H1 (cell line): Measurements from ENCODE around the gene UMAD1. TPM values are rescaled to one million over a fixed set of nuclear protein-coding genes. Genes with fewer than 3 reads are reported as not detected.

Source experiments
- CTCF ChIA-PET: fragments of 300-600 bp; sonication (Branson Sonifier 250); formaldehyde crosslinking; loops from one replicate; lab custom pipeline; 2021; ENCODE audit not compliant: partially characterized antibody; lab: Charles Lee
- POLR2A ChIA-PET: fragments of 300-600 bp; sonication (Branson Sonifier 250); formaldehyde crosslinking; loops from one replicate; lab custom pipeline; 2021; ENCODE audit warnings: inconsistent platforms; ENCODE audit not compliant: partially characterized antibody; lab: Charles Lee
- DNase-seq, 2 experiments: peaks; one replicate each; pipeline versions ENCODE4 v3.0.0 to v3.0.0-alpha.2; 2010 to 2022; ENCODE audit warnings: low spot score in 2 of 2, low read depth in 1 of 2, mixed read lengths in 1 of 2
- FAIRE-seq: peaks from 2 replicates; lab custom pipeline; 2011; peaks lifted over from hg19 to GRCh38; lab: Jason Lieb, UNC
- H2AFZ ChIP-seq: 2 replicates; pipeline ENCODE4 v1.8.1; 2012; ENCODE audit warnings: low read length, inconsistent platforms
- H2AK5ac ChIP-seq: 2 replicates; pipeline ENCODE4 v1.6.1; 2013; ENCODE audit warnings: low read depth, low read length
- H2BK120ac ChIP-seq: replicated peaks from 2 replicates; pipeline ENCODE3; 2013; ENCODE audit warnings: low read depth, low read length, inconsistent platforms
- H2BK12ac ChIP-seq: 2 replicates; pipeline ENCODE4 v1.6.1; 2013; ENCODE audit warnings: low read depth, low read length
- H2BK15ac ChIP-seq: 2 replicates; pipeline ENCODE4 v1.6.1; 2013; ENCODE audit warnings: low read length
- H2BK20ac ChIP-seq: 2 replicates; pipeline ENCODE4 v1.6.1; 2013; ENCODE audit warnings: low read length
- H2BK5ac ChIP-seq: 2 replicates; pipeline ENCODE4 v1.6.1; 2013; ENCODE audit warnings: low read depth, low read length
- H3K14ac ChIP-seq: 2 replicates; pipeline ENCODE4 v1.6.1; 2013; ENCODE audit warnings: inconsistent platforms; ENCODE audit not compliant: insufficient read length
- H3K18ac ChIP-seq: 2 replicates; pipeline ENCODE4 v1.6.1; 2013; ENCODE audit warnings: low read length; ENCODE audit errors: extremely low read depth
- H3K23ac ChIP-seq: 2 replicates; pipeline ENCODE4 v1.6.1; 2013; ENCODE audit warnings: inconsistent platforms; ENCODE audit not compliant: insufficient read length
- H3K23me2 ChIP-seq: 2 replicates; pipeline ENCODE4 v1.6.1; 2013; ENCODE audit warnings: low read depth, low read length
- H3K27ac ChIP-seq: 2 replicates; pipeline ENCODE4 v1.6.1; 2011; ENCODE audit warnings: low read depth, low read length, inconsistent platforms
- H3K27me3 ChIP-seq, 4 experiments: replicated peaks in 1 of 4; 1 replicate in 1 of 4; 2 replicates in 3 of 4; pipeline versions ENCODE4 v1.6.1 to v1.8.1; 2011 to 2013; ENCODE audit warnings: low read length in 3 of 4, mild to moderate bottlenecking in 3 of 4, inconsistent platforms in 2 of 4, mixed read lengths in 2 of 4, moderate library complexity in 1 of 4; ENCODE audit not compliant: control insufficient read depth in 3 of 4, insufficient read depth in 3 of 4; ENCODE audit errors: extremely low read depth in 1 of 4
- H3K36me3 ChIP-seq, 4 experiments: 2 replicates each; pipeline versions ENCODE4 v1.6.1 to v1.8.1; 2011 to 2013; ENCODE audit warnings: mild to moderate bottlenecking in 4 of 4, low read length in 3 of 4, moderate library complexity in 2 of 4, control low read depth in 1 of 4, inconsistent platforms in 1 of 4; ENCODE audit not compliant: insufficient read depth in 4 of 4, control insufficient read depth in 2 of 4
- H3K4ac ChIP-seq: replicated peaks from 2 replicates; pipeline ENCODE3; 2013; ENCODE audit warnings: low read length, low read depth, mixed read lengths, inconsistent platforms; ENCODE audit not compliant: insufficient read length
- H3K4me1 ChIP-seq, 4 experiments: replicated peaks in 1 of 4; 1 replicate in 1 of 4; 2 replicates in 3 of 4; pipeline versions ENCODE4 v1.6.1 to v1.8.1; 2011 to 2013; ENCODE audit warnings: low read length in 3 of 4, inconsistent platforms in 2 of 4, mixed read lengths in 1 of 4; ENCODE audit not compliant: insufficient read depth in 4 of 4, control insufficient read depth in 3 of 4
- H3K4me2 ChIP-seq, 2 experiments: 2 replicates each; pipeline versions ENCODE4 v1.6.1 to v1.8.1; 2011 to 2013; ENCODE audit warnings: low read depth in 2 of 2, low read length in 2 of 2, control low read depth in 1 of 2, inconsistent platforms in 1 of 2, mild to moderate bottlenecking in 1 of 2; ENCODE audit not compliant: insufficient read depth in 1 of 2
- H3K4me3 ChIP-seq, 4 experiments: fragments of 200-600, 300-600 bp in 1 of 4; sonication (generic), shearing (Covaris generic), sonication (Bioruptor Twin) in 1 of 4; 2 replicates each; pipeline versions ENCODE4 v1.5.1 to v1.8.1; 2011 to 2016; ENCODE audit warnings: low read length in 4 of 4, low read depth in 3 of 4, control low read depth in 2 of 4, inconsistent platforms in 2 of 4, mild to moderate bottlenecking in 2 of 4, mixed read lengths in 1 of 4, moderate library complexity in 1 of 4; ENCODE audit not compliant: insufficient read depth in 2 of 4; ENCODE audit errors: extremely low read depth in 1 of 4
- H3K56ac ChIP-seq: replicated peaks from 2 replicates; pipeline ENCODE3; 2013; ENCODE audit warnings: low read depth, mild to moderate bottlenecking, mixed read lengths, low read length, inconsistent platforms; ENCODE audit not compliant: insufficient read length
- H3K79me1 ChIP-seq: 2 replicates; pipeline ENCODE4 v1.6.1; 2013; ENCODE audit warnings: low read depth, low read length, control low read depth
- H3K79me2 ChIP-seq, 2 experiments: 2 replicates each; pipeline versions ENCODE4 v1.6.1 to v1.8.1; 2012 to 2013; ENCODE audit warnings: low read length in 2 of 2, mild to moderate bottlenecking in 2 of 2, inconsistent platforms in 1 of 2; ENCODE audit not compliant: insufficient read depth in 2 of 2, control insufficient read depth in 1 of 2
- H3K9ac ChIP-seq, 4 experiments: replicated peaks in 1 of 4; 1 replicate in 1 of 4; 2 replicates in 3 of 4; pipeline versions ENCODE4 v1.6.1 to v1.8.1; 2011 to 2013; ENCODE audit warnings: low read depth in 3 of 4, low read length in 3 of 4, control low read depth in 2 of 4, mild to moderate bottlenecking in 2 of 4, moderate library complexity in 2 of 4, inconsistent platforms in 1 of 4; ENCODE audit errors: extremely low read depth in 1 of 4
- H3K9me3 ChIP-seq, 2 experiments: 2 replicates each; pipeline versions ENCODE4 v1.6.1 to v1.8.1; 2012 to 2013; ENCODE audit warnings: mild to moderate bottlenecking in 2 of 2, moderate library complexity in 2 of 2, control low read depth in 1 of 2, inconsistent platforms in 1 of 2, low read depth in 1 of 2, low read length in 1 of 2, mixed read lengths in 1 of 2; ENCODE audit not compliant: insufficient read depth in 2 of 2
- H4K20me1 ChIP-seq, 2 experiments: replicated peaks in 1 of 2; 2 replicates each; pipeline versions ENCODE3 to v1.8.1; 2011 to 2013; ENCODE audit warnings: inconsistent platforms in 2 of 2, low read length in 2 of 2, mild to moderate bottlenecking in 1 of 2; ENCODE audit not compliant: insufficient read depth in 2 of 2, control insufficient read depth in 1 of 2
- H4K5ac ChIP-seq: 2 replicates; pipeline ENCODE4 v1.6.1; 2013; ENCODE audit warnings: low read length, low read depth, mixed read lengths, inconsistent platforms; ENCODE audit not compliant: insufficient read length
- H4K8ac ChIP-seq: 2 replicates; pipeline ENCODE4 v1.8.0; 2013; ENCODE audit warnings: mild to moderate bottlenecking, moderate library complexity, low read length, inconsistent platforms; ENCODE audit not compliant: insufficient read depth; ENCODE audit errors: extremely low read depth
- H4K91ac ChIP-seq: replicated peaks from 2 replicates; pipeline ENCODE3; 2013; ENCODE audit warnings: low read length, mixed read lengths, inconsistent platforms; ENCODE audit not compliant: insufficient read length
- RAD21 ChIP-seq, 2 experiments: IDR thresholded peaks in 1 of 2; conservative IDR thresholded peaks in 1 of 2; 2 replicates each; pipeline ENCODE4 v1.6.1; 2011; ENCODE audit warnings: low read depth in 2 of 2, low read length in 2 of 2, improper control_type of control experiment in 1 of 2, inconsistent platforms in 1 of 2, mild to moderate bottlenecking in 1 of 2, moderate library complexity in 1 of 2
- RFX5 ChIP-seq: IDR thresholded peaks from 2 replicates; pipeline ENCODE4 v1.6.1; 2011; ENCODE audit warnings: low read depth, low read length, improper control_type of control experiment, borderline replicate concordance
- YY1 ChIP-seq: IDR thresholded peaks from 2 replicates; pipeline ENCODE4 v1.6.1; 2011; ENCODE audit warnings: low read depth, mild to moderate bottlenecking, low read length
- WGBS, 2 experiments: shearing (Covaris generic) in 1 of 2; methylation state at CpG; one replicate each; pipeline versions ENCODE4 v1.1.6 to v1.1.7; 2013 to 2015; ENCODE audit warnings: low lambda C conversion rate in 2 of 2, mixed read lengths in 2 of 2, inconsistent platforms in 1 of 2, low coverage in 1 of 2, missing lambda C conversion rate in 1 of 2; ENCODE audit not compliant: insufficient replicate concordance in 2 of 2, insufficient coverage in 1 of 2, insufficient read length in 1 of 2; ENCODE audit errors: extremely low coverage in 1 of 2, missing lambda C conversion rate in 1 of 2; 5-methylcytosine and 5-hydroxymethylcytosine counted together
- polyA plus RNA-seq, 7 experiments: library from polyadenylated mRNA; depleted of rRNA in 3 of 7; stranded (reverse) in 5 of 7; unstranded in 2 of 7; fragments of >200 nt in 5 of 7; fragments of 200-250 nt in 2 of 7; gene quantifications; 1 replicate in 5 of 7; 2 replicates in 1 of 7; 4 replicates in 1 of 7; pipeline versions ENCODE4 v1.2.1 to v1.2.3, GENCODE V29; 2011 to 2013; ENCODE audit warnings: missing spikeins in 2 of 7, mixed read lengths in 2 of 7
- total RNA-seq: library from RNA; stranded (reverse); fragmentation: NEBNext Ultra II Directional; extraction: Animal tissue kit (Norgen Biotek cat#: 25700); gene quantifications from 2 replicates; pipeline ENCODE4 v1.2.1, GENCODE V29; 2021
- TF ChIP-seq, protein P1 (sequence below), 3 experiments: IDR thresholded peaks; 1 replicate in 2 of 3; 2 replicates in 1 of 3; pipeline versions ENCODE4 v1.5.1 to v1.6.1; 2011; ENCODE audit warnings: low read length in 3 of 3, mild to moderate bottlenecking in 3 of 3, inconsistent platforms in 2 of 3, low read depth in 1 of 3, moderate library complexity in 1 of 3; ENCODE audit not compliant: insufficient read depth in 1 of 3; ENCODE audit errors: control extremely low read depth in 1 of 3

Gene UMAD1
- total and polyA plus RNA-seq, 2 of the 8 experiments (the other 6 are each of a cell fraction or from before 2014, with no cell fraction given) = 10.4 to 12.3 TPM

DNA sequence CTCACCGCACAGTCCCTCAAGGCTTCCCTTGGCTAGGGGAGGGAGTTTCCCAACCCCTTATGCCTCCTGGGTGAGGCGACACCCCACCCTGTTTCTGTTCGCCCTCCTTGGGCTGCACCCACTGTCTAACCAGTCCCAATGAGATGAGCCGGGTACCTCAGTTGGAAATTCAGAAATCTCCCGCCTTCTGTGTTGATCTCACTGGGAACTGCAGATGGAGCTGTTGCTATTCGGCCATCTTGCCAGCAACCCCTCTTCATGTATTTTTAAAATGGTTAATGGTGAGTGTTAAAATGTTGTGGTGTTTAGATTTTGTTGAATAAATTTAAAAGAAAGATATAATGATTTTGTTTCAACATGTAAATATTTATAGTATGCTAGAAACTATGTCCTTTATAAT, 22.0 kb downstream of the UMAD1 start:
- Histone ChIP-seq H4K5ac (no peak overlapping the region), H4K20me1 (no peaks in the 10 kb centered on the region), H2BK5ac (no peak overlapping the region), H3K56ac (no peak overlapping the region), H4K91ac (no peak overlapping the region), H3K79me2 (no peaks in the 10 kb centered on the region; a peak in 1 of 4 replicates), H3K4me2 (no peak overlapping the region), H4K8ac (no peak overlapping the region), H3K23me2 (no peaks in the 10 kb centered on the region), H2BK15ac (no peak overlapping the region), H2AK5ac (no peak overlapping the region), H3K27me3 (no peaks in the 10 kb centered on the region), H2BK20ac (no peak overlapping the region), H3K36me3 (no peaks in the 10 kb centered on the region), H2AFZ (no peak overlapping the region), H3K4me1 (no peaks in the 10 kb centered on the region), H3K9ac (no peak overlapping the region), H3K27ac (no peak overlapping the region), H3K18ac (no peak overlapping the region), H3K9me3 (no peaks in the 10 kb centered on the region), H3K79me1 (no peaks in the 10 kb centered on the region), H2BK12ac (no peak overlapping the region), H3K14ac (no peak overlapping the region), H3K4ac (no peak overlapping the region), H3K23ac (no peak overlapping the region), H3K4me3 (no peak overlapping the region), H2BK120ac (no peak overlapping the region)
- FAIRE-seq = peak; percentile 66
- TF ChIP-seq, protein P1, sequence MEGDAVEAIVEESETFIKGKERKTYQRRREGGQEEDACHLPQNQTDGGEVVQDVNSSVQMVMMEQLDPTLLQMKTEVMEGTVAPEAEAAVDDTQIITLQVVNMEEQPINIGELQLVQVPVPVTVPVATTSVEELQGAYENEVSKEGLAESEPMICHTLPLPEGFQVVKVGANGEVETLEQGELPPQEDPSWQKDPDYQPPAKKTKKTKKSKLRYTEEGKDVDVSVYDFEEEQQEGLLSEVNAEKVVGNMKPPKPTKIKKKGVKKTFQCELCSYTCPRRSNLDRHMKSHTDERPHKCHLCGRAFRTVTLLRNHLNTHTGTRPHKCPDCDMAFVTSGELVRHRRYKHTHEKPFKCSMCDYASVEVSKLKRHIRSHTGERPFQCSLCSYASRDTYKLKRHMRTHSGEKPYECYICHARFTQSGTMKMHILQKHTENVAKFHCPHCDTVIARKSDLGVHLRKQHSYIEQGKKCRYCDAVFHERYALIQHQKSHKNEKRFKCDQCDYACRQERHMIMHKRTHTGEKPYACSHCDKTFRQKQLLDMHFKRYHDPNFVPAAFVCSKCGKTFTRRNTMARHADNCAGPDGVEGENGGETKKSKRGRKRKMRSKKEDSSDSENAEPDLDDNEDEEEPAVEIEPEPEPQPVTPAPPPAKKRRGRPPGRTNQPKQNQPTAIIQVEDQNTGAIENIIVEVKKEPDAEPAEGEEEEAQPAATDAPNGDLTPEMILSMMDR (IDR thresholded peaks at IDR 0.05; ENCODE audit: control extremely low read depth in 1 of 3, insufficient read depth in 1 of 3, low read depth in 1 of 3, low read length in 3 of 3) = peak; percentile 39 to 69 (median 58)
- TF ChIP-seq RAD21 (IDR thresholded peaks at IDR 0.05 in 1 of 2, conservative IDR thresholded peaks at IDR 0.05 in 1 of 2; ENCODE audit: low read depth in 2 of 2, low read length in 2 of 2) = peak; percentile 82 to 83
- peak; percentile 90 for TF ChIP-seq YY1
- TF ChIP-seq RFX5 = no peak
- ChIA-PET CTCF (interaction anchor here (0.6 to 2.7 kb wide), 19 partner anchors 10 to 634 kb away, joined by 3 to 11 read pairs (median 4); no protein-coding TSS in a partner anchor), POLR2A (interaction anchor here (1.0 to 1.4 kb wide), 2 partner anchors 21 to 22 kb away, joined by 3 read pairs; partner anchors contain the start of gene UMAD1)
- peak in 1 of 2 experiments; percentile 52 for DNase-seq
- 82% methylated on average over 6 of the region's 6 CpGs; no CpG with 5 or more reads in 1 of the 2 experiments for WGBS, 2 experiments
